Posterior vena cava (tissue), 2 donors: ENCODE data around the gene SMAD9. TPM values are rescaled to one million over a fixed set of nuclear protein-coding genes. Genes with fewer than 3 reads are reported as not detected.

ENCODE experiments used
- DNase-seq: peaks from one replicate; pipeline ENCODE4 v3.0.0-alpha.2; 2020; ENCODE audit warnings: low spot score
- intact Hi-C, 2 donors: fragments of 100-400 bp; cut with DNase I; formaldehyde crosslinking; loops; one replicate each; pipeline versions ENCODE4 v1.14.1 to v1.14.2; 2022 to 2023
- long read RNA-seq, 2 donors: library from polyadenylated mRNA; unstranded; transcript quantifications; one replicate each; pipeline ENCODE4 v2.0.0, GENCODE V29; 2020 to 2021
- total RNA-seq, 2 donors: library from RNA; stranded (reverse); fragmentation: NEBNext Ultra II Directional; extraction: Animal tissue kit (Norgen Biotek cat#: 25700); gene quantifications; one replicate each; pipeline ENCODE4 v1.2.1, GENCODE V29; 2021
- donor health status: DM: yes; HTN: yes; CAD: no.
- donor health status: DM: yes; HTN: yes; CAD: no.

SMAD9 gene
- total RNA-seq = 10 to 100 TPM; 10.0 to 14.2 TPM
- long read RNA-seq, donor 1, partial matches to known transcripts = 0 of 5 reads
- long read RNA-seq, donor 1, other reads (novel, unspliced or antisense) = 5 of 5 reads
- long read RNA-seq, donor 2, partial matches to known transcripts = 2 of 4 reads
- long read RNA-seq, donor 2, other reads (novel, unspliced or antisense) = 2 of 4 reads

GRCh38 chr13:36919833-36920615 is at the start of gene SMAD9:
Gene SMAD9, minus strand, starts transcription at chr13:36920238. Its CDS starts 40,549 bp downstream, at chr13:36879689.
- peak; percentile 91 for DNase-seq
- intact Hi-C loops = no loop called here

GRCh38 chr13:36966404-36966803 is 46.4 kb upstream of the SMAD9 start:
- no peak for DNase-seq
- intact Hi-C loops = no loop called here

GRCh38 chr13:36965767-36966166 is 45.7 kb upstream of the SMAD9 start:
- DNase-seq = no peak
- intact Hi-C loops = no loop called here

GRCh38 chr13:36959456-36960116 is 39.5 kb upstream of the SMAD9 start:
- intact Hi-C loops = no loop called here
- DNase-seq = no peak

- intact Hi-C loops = no loop called here
- DNase-seq = no peak
Observed at GRCh38 chr13:36954542-36954941, 34.5 kb upstream of the SMAD9 start.

- no peak for DNase-seq
- intact Hi-C loops = no loop called here
Observed at GRCh38 chr13:36950920-36951319, 30.9 kb upstream of the SMAD9 start.

- no peak for DNase-seq
- intact Hi-C loops = no loop called here
Observed at GRCh38 chr13:36950330-36950729, 30.3 kb upstream of the SMAD9 start.

GRCh38 chr13:36945078-36945477 is 25.0 kb upstream of the SMAD9 start:
- intact Hi-C loops = no loop called here
- DNase-seq = no peak

GRCh38 chr13:36925603-36926002 is 5.6 kb upstream of the SMAD9 start:
- intact Hi-C loops = no loop called here
- DNase-seq = no peak

GRCh38 chr13:36924001-36924400 is 4.0 kb upstream of the SMAD9 start:
- intact Hi-C loops = no loop called here
- no peak for DNase-seq

GRCh38 chr13:36921631-36922301 is 1.7 kb upstream of the SMAD9 start:
- no peak for DNase-seq
- intact Hi-C loops = no loop called here

- DNase-seq = no peak
- intact Hi-C loops = no loop called here
Observed at GRCh38 chr13:36920616-36921185, 663 bp upstream of the SMAD9 start.

GRCh38 chr13:36919171-36919832 is 736 bp downstream of the SMAD9 start:
- intact Hi-C loops = no loop called here
- DNase-seq = no peak

- intact Hi-C loops = no loop called here
- DNase-seq = no peak
Observed at GRCh38 chr13:36918246-36919131, 1.5 kb downstream of the SMAD9 start.

GRCh38 chr13:36917311-36917710 is 2.7 kb downstream of the SMAD9 start:
- intact Hi-C loops = no loop called here
- no peak for DNase-seq

GRCh38 chr13:36915896-36916640 is 4.0 kb downstream of the SMAD9 start:
- intact Hi-C loops = no loop called here
- no peak for DNase-seq

GRCh38 chr13:36915106-36915505 is 4.9 kb downstream of the SMAD9 start:
- no peak for DNase-seq
- intact Hi-C loops = no loop called here

GRCh38 chr13:36914648-36915047 is 5.4 kb downstream of the SMAD9 start:
- intact Hi-C loops = no loop called here
- no peak for DNase-seq
